Prostate gland (tissue), 2 donors: Measurements from ENCODE around the gene TMEM132D. TPM values are rescaled to one million over a fixed set of nuclear protein-coding genes. Genes with fewer than 3 reads are reported as not detected.

Source experiments
- DNase-seq: peaks from one replicate; pipeline ENCODE4 v3.0.0-alpha.2; 2019; ENCODE audit warnings: low spot score
- H3K27ac ChIP-seq, 2 donors: fragments of 200-600 bp; sonication (generic); 2 replicates each; pipeline ENCODE4 v1.5.1; 2017 to 2019
- H3K27me3 ChIP-seq: fragments of 200-600 bp; sonication (generic); replicated peaks from 2 replicates; pipeline ENCODE4 v1.5.1; 2019; ENCODE audit not compliant: insufficient read depth
- H3K36me3 ChIP-seq, 2 donors: fragments of 200-600 bp; sonication (generic); 1 replicate in 1 of 2; 2 replicates in 1 of 2; pipeline versions ENCODE4 v1.5.1 to v1.8.1; 2017 to 2019
- H3K4me1 ChIP-seq: fragments of 200-600 bp; sonication (generic); replicated peaks from 2 replicates; pipeline ENCODE4 v1.5.1; 2019
- H3K4me3 ChIP-seq, 2 donors: fragments of 200-600 bp; sonication (generic); 2 replicates each; pipeline ENCODE4 v1.5.1; 2017 to 2019
- H3K9me3 ChIP-seq: fragments of 200-600 bp; sonication (generic); 2 replicates; pipeline ENCODE4 v1.5.1; 2017
- POLR2A ChIP-seq: fragments of 450-650 bp; IDR thresholded peaks from one replicate; pipeline ENCODE4 v1.6.1; 2016; ENCODE audit warnings: antibody characterized with exemption, mild to moderate bottlenecking
- POLR2AphosphoS5 ChIP-seq: sonication (generic); formaldehyde crosslinking; IDR thresholded peaks from one replicate; pipeline ENCODE4 v1.6.1; 2017; ENCODE audit warnings: antibody characterized with exemption
- WGBS: methylation state at CpG from one replicate; pipeline ENCODE4 v1.1.5; 2018; 5-methylcytosine and 5-hydroxymethylcytosine counted together
- intact Hi-C: fragments of 100-400 bp; cut with DNase I; formaldehyde crosslinking; loops from one replicate; pipeline ENCODE4 v1.14.2; 2022
- total RNA-seq, 2 donors: library from RNA; depleted of rRNA; stranded (reverse); fragments of >200 nt; gene quantifications; one replicate each; pipeline ENCODE4 v1.1.0, GENCODE V29; 2016
- TF ChIP-seq, protein P1 (sequence below), 4 experiments: fragments of 200-600 bp in 2 of 4; fragments of 450-650 bp in 2 of 4; sonication (generic) in 2 of 4; IDR thresholded peaks; 1 replicate in 3 of 4; 2 replicates in 1 of 4; pipeline ENCODE4 v1.5.1; 2016 to 2019; ENCODE audit warnings: antibody characterized with exemption in 4 of 4, mild to moderate bottlenecking in 2 of 4, moderate library complexity in 2 of 4

The TMEM132D gene
- total RNA-seq, 2 donors from 2014 or later: 0.57 to 1.3 TPM

DNA sequence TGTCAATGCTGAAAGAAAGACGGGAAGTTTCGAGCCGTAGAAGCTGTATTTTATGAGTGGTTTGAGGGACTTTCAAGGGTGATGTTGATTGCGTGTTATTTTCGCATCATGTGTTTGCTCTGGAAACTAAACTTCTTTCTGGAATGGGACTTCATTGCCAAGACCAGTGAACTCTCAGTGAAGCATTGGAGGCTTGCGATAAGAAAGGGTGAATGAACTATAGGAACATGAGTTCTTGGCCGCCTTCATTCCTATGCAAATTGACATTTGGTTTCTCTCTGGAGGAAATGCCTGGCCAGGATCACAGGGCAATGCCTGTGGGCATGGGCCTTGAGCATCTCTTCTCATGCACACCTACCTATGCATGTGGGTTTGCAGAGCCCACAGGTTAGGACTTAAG lies 677.8 kb downstream of the TMEM132D start:
- no peak overlapping the region for H3K27ac ChIP-seq
- no peaks in the 10 kb centered on the region for H3K4me1 ChIP-seq
- H3K9me3 ChIP-seq: no peaks in the 10 kb centered on the region
- intact Hi-C loops: no loop called here
- H3K27me3 ChIP-seq: no peaks in the 10 kb centered on the region
- TF ChIP-seq, protein P1, sequence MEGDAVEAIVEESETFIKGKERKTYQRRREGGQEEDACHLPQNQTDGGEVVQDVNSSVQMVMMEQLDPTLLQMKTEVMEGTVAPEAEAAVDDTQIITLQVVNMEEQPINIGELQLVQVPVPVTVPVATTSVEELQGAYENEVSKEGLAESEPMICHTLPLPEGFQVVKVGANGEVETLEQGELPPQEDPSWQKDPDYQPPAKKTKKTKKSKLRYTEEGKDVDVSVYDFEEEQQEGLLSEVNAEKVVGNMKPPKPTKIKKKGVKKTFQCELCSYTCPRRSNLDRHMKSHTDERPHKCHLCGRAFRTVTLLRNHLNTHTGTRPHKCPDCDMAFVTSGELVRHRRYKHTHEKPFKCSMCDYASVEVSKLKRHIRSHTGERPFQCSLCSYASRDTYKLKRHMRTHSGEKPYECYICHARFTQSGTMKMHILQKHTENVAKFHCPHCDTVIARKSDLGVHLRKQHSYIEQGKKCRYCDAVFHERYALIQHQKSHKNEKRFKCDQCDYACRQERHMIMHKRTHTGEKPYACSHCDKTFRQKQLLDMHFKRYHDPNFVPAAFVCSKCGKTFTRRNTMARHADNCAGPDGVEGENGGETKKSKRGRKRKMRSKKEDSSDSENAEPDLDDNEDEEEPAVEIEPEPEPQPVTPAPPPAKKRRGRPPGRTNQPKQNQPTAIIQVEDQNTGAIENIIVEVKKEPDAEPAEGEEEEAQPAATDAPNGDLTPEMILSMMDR (IDR thresholded peaks at IDR 0.05): no peak
- TF ChIP-seq POLR2A: no peak
- no peak for TF ChIP-seq POLR2AphosphoS5
- no peaks in the 10 kb centered on the region for H3K36me3 ChIP-seq
- no peak overlapping the region for H3K4me3 ChIP-seq
- no peak for DNase-seq
- WGBS: 79% methylated on average over 7 of the region's 7 CpGs

DNA sequence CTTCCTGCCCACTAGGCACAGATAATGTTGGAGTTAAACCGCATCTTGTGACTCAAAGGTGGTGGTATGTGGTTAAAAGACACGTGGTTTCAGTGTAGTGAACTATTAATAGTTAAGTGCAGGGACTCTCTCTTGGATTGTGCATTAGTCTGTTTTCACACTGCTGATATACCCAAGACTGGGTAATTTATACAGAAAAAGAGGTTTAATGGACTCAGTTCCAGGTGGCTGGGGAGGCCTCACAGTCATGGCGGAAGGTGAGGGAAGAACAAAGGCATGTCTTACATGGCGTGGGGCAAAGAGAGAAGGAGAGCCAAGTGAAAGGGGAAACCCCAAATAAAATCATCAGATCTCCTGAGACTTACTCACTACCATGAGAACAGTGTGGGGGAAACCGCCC lies 688.3 kb downstream of the TMEM132D start:
- H3K27me3 ChIP-seq: no peaks in the 10 kb centered on the region
- no peaks in the 10 kb centered on the region for H3K9me3 ChIP-seq
- H3K27ac ChIP-seq: no peak overlapping the region
- TF ChIP-seq, protein P1 (IDR thresholded peaks at IDR 0.05): no peak
- no peak for TF ChIP-seq POLR2A
- TF ChIP-seq POLR2AphosphoS5: no peak
- DNase-seq: no peak
- H3K4me1 ChIP-seq: no peaks in the 10 kb centered on the region
- H3K36me3 ChIP-seq: no peaks in the 10 kb centered on the region
- H3K4me3 ChIP-seq: no peak overlapping the region
- WGBS: 89% methylated on average over 5 of the region's 5 CpGs
- intact Hi-C loops: no loop called here

DNA sequence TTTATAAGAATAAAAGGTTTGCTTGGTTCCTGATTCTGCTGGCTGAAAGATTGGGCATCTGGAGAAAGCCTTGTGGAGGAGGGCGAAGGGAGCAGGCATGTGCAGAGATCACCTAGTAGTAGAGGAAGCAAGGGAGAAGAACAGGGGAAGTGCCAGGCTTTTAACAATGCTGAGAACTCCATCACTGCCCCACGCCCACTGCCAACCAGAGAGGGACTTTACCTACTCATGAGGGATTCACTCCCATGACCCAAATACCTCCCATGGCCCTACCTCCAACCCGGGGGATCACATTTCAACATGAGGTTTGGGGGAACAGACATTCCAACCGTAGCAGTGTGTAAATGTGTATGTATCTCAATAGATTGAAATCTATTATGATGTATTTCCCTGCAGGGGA lies 690.3 kb downstream of the TMEM132D start:
- no peak overlapping the region for H3K27ac ChIP-seq
- no peaks in the 10 kb centered on the region for H3K36me3 ChIP-seq
- no peaks in the 10 kb centered on the region for H3K4me1 ChIP-seq
- TF ChIP-seq POLR2AphosphoS5: no peak
- TF ChIP-seq, protein P1 (IDR thresholded peaks at IDR 0.05): no peak
- TF ChIP-seq POLR2A: no peak
- no peaks in the 10 kb centered on the region for H3K9me3 ChIP-seq
- 73% methylated on average over 4 of the region's 4 CpGs for WGBS
- no peak overlapping the region for H3K4me3 ChIP-seq
- intact Hi-C loops: no loop called here
- no peaks in the 10 kb centered on the region for H3K27me3 ChIP-seq
- DNase-seq: no peak

DNA sequence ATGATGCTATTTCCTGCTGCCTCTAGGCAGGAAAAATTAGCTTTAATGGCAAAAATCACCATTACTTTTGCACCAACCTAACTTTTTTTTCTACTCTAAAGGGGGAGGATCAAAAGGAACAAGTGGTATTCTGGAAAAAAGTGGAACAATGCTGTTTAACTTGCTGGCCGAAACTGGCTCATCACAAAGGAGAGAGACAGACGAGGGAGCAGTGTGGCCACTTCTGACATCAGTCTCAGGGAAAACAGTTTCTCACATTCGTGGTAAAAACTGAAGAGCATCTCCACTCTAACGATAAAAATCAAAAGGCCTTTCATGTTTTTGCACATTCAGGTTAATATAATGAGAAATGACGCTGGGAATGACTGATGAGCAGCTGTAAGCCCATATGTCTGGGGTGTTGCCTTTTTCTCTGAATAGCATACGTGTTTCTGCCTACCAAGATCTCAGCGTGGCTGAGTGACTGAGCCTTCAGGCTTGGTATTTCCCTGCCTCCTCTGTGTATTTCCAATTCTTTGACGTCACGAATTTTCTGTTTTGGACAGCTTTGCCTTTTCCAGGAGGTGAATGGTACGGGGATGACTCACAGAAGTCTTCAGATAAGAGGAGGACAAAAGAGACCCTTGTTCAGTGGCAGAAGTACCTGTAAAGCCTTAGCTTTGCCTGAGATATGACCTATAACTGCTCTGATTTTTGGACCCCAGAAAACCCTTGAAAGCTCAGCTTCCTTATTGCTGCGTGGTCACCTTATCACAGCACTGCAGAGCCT lies 691.8 kb downstream of the TMEM132D start:
- 68% methylated on average over 11 of the region's 11 CpGs for WGBS
- H3K4me3 ChIP-seq: no peak overlapping the region
- intact Hi-C loops: no loop called here
- no peaks in the 10 kb centered on the region for H3K4me1 ChIP-seq
- H3K9me3 ChIP-seq: no peaks in the 10 kb centered on the region
- TF ChIP-seq, protein P1 (IDR thresholded peaks at IDR 0.05): no peak
- TF ChIP-seq POLR2AphosphoS5 (no peak), POLR2A (no peak)
- no peaks in the 10 kb centered on the region for H3K27me3 ChIP-seq
- H3K36me3 ChIP-seq: no peaks in the 10 kb centered on the region
- no peak overlapping the region for H3K27ac ChIP-seq
- DNase-seq: no peak

DNA sequence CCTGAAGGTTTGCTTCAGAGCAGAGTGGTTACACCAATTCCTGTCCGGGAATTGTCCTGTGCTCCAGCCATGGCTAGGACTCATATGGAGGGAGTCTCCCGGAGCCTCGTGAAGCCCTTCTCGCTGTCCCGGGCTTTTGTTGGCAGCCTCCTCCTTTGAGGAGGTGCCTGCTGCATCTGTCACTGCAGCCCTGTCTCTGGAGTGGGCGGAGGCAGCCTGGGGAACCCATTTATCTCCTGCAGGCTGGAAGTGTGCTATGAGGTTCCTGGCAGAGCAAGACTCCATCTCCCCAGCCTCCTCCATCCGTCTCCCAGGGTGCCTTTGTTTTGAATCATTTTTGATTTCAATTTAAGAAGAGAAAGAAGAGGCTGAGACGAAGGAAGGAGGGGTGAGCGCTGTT lies 695.3 kb downstream of the TMEM132D start:
- no peak overlapping the region for H3K27ac ChIP-seq
- 81% methylated on average over 9 of the region's 9 CpGs for WGBS
- H3K4me1 ChIP-seq: no peaks in the 10 kb centered on the region
- TF ChIP-seq POLR2AphosphoS5 (no peak), POLR2A (no peak)
- TF ChIP-seq, protein P1 (IDR thresholded peaks at IDR 0.05): no peak
- no peaks in the 10 kb centered on the region for H3K27me3 ChIP-seq
- no peak overlapping the region for H3K4me3 ChIP-seq
- intact Hi-C loops: no loop called here
- no peak for DNase-seq
- no peaks in the 10 kb centered on the region for H3K36me3 ChIP-seq
- no peaks in the 10 kb centered on the region for H3K9me3 ChIP-seq
